ENCODE results near the gene LGALS3.

GRCh38 chr14:55141825-55142224 is 12.8 kb downstream of the LGALS3 start:
- TF ChIP-seq CTCF (IDR thresholded peaks at IDR 0.05) (no peak), POLR2A (IDR thresholded peaks at IDR 0.05) (no peak)

Measured in Peyer's patch (tissue), 4 donors.